Adipocyte (in vitro differentiated cells): ENCODE data around the gene BCAS1.
"Not testable (repeated sequence)": the region's sequence is repeated elsewhere in the genome, so short reads cannot be mapped to it uniquely, and the experiment has no call there.

Source experiments
- DNase-seq: peaks from one replicate; pipeline ENCODE4 v3.0.0-alpha.2; 2015; ENCODE audit warnings: low read depth
- H3K27me3 ChIP-seq: replicated peaks from 2 replicates; pipeline ENCODE4 v1.7.0; 2013; ENCODE audit warnings: mild to moderate bottlenecking, low read length, moderate library complexity; ENCODE audit not compliant: control insufficient read depth, insufficient read depth
- H3K36me3 ChIP-seq: 2 replicates; pipeline ENCODE4 v1.7.0; 2013; ENCODE audit warnings: low read length, mild to moderate bottlenecking, moderate library complexity; ENCODE audit not compliant: control insufficient read depth, insufficient read depth, severe bottlenecking
- H3K4me1 ChIP-seq: 2 replicates; pipeline ENCODE4 v1.7.0; 2013; ENCODE audit warnings: mild to moderate bottlenecking, low read length, moderate library complexity; ENCODE audit not compliant: control insufficient read depth, insufficient read depth
- H3K4me3 ChIP-seq: 2 replicates; pipeline ENCODE4 v1.7.0; 2013; ENCODE audit warnings: mild to moderate bottlenecking, low read length, moderate library complexity
- H3K9ac ChIP-seq: 2 replicates; pipeline ENCODE4 v1.7.0; 2013; ENCODE audit warnings: mild to moderate bottlenecking, low read length, moderate library complexity
- H3K9me3 ChIP-seq: 2 replicates; pipeline ENCODE4 v1.7.0; 2013; ENCODE audit warnings: mild to moderate bottlenecking, low read length, moderate library complexity; ENCODE audit not compliant: control insufficient read depth

Gene BCAS1

GRCh38 chr20:53981752-53982437, 88.5 kb downstream of the BCAS1 start:
- no peak for DNase-seq
- no peaks in the 10 kb centered on the region for H3K36me3 ChIP-seq
- H3K4me1 ChIP-seq: peaks cover 14% of the 10 kb centered on the region
- H3K9me3 ChIP-seq: peaks cover 12% of the 10 kb centered on the region
- H3K9ac ChIP-seq: no peak overlapping the region
- H3K4me3 ChIP-seq: no peak overlapping the region
- H3K27me3 ChIP-seq: no peaks in the 10 kb centered on the region

- H3K9ac ChIP-seq: no peak overlapping the region
- H3K36me3 ChIP-seq: no peaks in the 10 kb centered on the region
- H3K27me3 ChIP-seq: no peaks in the 10 kb centered on the region
- DNase-seq: no peak
- H3K9me3 ChIP-seq: peaks cover 15% of the 10 kb centered on the region
- H3K4me1 ChIP-seq: peaks cover 14% of the 10 kb centered on the region
- H3K4me3 ChIP-seq: no peak overlapping the region
Measured at GRCh38 chr20:53981130-53981529, 89.3 kb downstream of the BCAS1 start.

- Histone ChIP-seq H3K4me1 (peaks cover 13% of the 10 kb centered on the region), H3K27me3 (no peaks in the 10 kb centered on the region), H3K4me3 (no peak overlapping the region), H3K9ac (no peak overlapping the region), H3K9me3 (peaks cover 15% of the 10 kb centered on the region), H3K36me3 (no peaks in the 10 kb centered on the region)
- DNase-seq: no peak
Measured at GRCh38 chr20:53980031-53980465, 90.3 kb downstream of the BCAS1 start.

GRCh38 chr20:53978497-53978896, 91.9 kb downstream of the BCAS1 start:
- DNase-seq: no peak

DNA sequence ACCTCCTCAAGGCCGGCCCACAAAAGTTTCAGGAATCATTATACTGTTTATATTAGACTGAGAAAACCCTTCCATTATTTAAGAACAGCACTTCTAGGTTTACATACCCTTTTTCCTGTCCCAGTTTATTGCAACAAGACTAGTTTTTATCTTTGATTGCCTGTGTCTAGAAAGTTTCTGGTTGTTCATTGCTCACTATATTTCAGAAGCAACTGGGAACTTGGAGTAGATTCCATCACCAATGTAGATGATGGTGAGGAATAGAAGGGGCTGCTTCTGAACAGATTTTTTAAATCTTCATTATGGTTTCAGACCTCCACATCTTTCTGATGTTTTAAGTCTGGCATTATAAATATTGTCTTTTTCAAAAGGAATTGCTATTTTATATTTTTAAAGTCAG, 93.0 kb downstream of the BCAS1 start:
- no peaks in the 10 kb centered on the region for H3K36me3 ChIP-seq

More at GRCh38 chr20:53978497-53978896, 91.9 kb downstream of the BCAS1 start:
- H3K4me1 ChIP-seq: no peaks in the 10 kb centered on the region
- H3K27me3 ChIP-seq: no peaks in the 10 kb centered on the region
- H3K9ac ChIP-seq: no peak overlapping the region
- no peak overlapping the region for H3K4me3 ChIP-seq
- H3K36me3 ChIP-seq: no peaks in the 10 kb centered on the region
- H3K9me3 ChIP-seq: peaks cover 15% of the 10 kb centered on the region

GRCh38 chr20:53975761-53976160, 94.6 kb downstream of the BCAS1 start:
- Histone ChIP-seq H3K4me1 (no peaks in the 10 kb centered on the region), H3K27me3 (no peaks in the 10 kb centered on the region), H3K36me3 (no peaks in the 10 kb centered on the region)

More for the DNA sequence above, 93.0 kb downstream of the BCAS1 start:
- Histone ChIP-seq H3K27me3 (no peaks in the 10 kb centered on the region), H3K9ac (no peak overlapping the region), H3K4me3 (no peak overlapping the region), H3K4me1 (no peaks in the 10 kb centered on the region), H3K9me3 (peaks cover 15% of the 10 kb centered on the region)
- DNase-seq: no peak

DNA sequence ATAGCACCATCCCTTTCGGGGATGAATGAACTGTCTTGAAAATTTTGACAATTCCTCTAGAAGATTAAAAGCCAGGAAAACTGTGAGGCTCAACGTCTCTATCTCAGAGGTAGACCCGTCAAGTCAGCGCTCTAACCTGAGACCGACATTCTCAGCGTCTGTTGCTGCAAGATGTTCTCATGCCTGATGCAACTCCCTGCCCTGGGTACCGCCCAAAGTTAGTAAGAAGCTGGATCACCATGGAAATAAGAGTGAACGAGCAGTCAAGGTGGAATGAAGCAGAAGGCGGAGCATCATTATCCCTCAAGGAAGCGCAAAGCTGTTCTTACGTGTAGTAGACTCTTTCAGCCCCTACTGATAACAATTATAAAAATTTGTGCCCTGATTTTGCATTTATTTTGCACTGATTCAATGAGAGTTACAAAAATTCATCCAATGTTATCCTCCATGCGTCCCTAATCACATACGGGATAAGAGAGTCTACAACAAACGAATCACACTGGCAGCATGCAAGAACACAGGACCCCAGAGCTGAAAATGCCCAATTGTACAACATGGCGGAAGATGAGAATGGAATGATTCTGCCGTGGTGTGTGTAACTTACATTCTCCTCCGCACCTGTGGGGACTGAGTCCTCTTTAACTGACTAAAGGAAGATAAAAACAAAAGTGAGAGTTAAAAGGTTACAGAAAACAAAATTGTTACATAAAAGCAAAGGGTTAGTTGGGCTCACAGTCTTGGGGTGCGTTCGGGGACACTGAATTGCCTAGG, 95.4 kb downstream of the BCAS1 start:
- H3K9ac ChIP-seq: no peak overlapping the region
- H3K36me3 ChIP-seq: no peaks in the 10 kb centered on the region
- H3K4me1 ChIP-seq: no peaks in the 10 kb centered on the region
- no peak overlapping the region for H3K4me3 ChIP-seq
- H3K9me3 ChIP-seq: peaks cover 5% of the 10 kb centered on the region
- DNase-seq: no peak
- no peaks in the 10 kb centered on the region for H3K27me3 ChIP-seq

More at GRCh38 chr20:53975761-53976160, 94.6 kb downstream of the BCAS1 start:
- no peak for DNase-seq
- no peak overlapping the region for H3K9ac ChIP-seq
- peaks cover 8% of the 10 kb centered on the region for H3K9me3 ChIP-seq
- H3K4me3 ChIP-seq: no peak overlapping the region

GRCh38 chr20:53973882-53974281, 96.5 kb downstream of the BCAS1 start:
- not testable (repeated sequence) for H3K9ac ChIP-seq, DNase-seq, H3K4me3 ChIP-seq, H3K9me3 ChIP-seq, H3K27me3 ChIP-seq, H3K36me3 ChIP-seq, H3K4me1 ChIP-seq

- H3K4me1 ChIP-seq: no peaks in the 10 kb centered on the region
- H3K27me3 ChIP-seq: no peaks in the 10 kb centered on the region
- H3K9me3 ChIP-seq: peaks cover 5% of the 10 kb centered on the region
- no peak overlapping the region for H3K4me3 ChIP-seq
- DNase-seq: no peak
- no peaks in the 10 kb centered on the region for H3K36me3 ChIP-seq
- H3K9ac ChIP-seq: no peak overlapping the region
Measured at GRCh38 chr20:53972179-53972578, 98.2 kb downstream of the BCAS1 start.

GRCh38 chr20:53971096-53971683, 99.2 kb downstream of the BCAS1 start:
- no peaks in the 10 kb centered on the region for H3K36me3 ChIP-seq
- H3K4me1 ChIP-seq: no peaks in the 10 kb centered on the region
- no peaks in the 10 kb centered on the region for H3K9me3 ChIP-seq
- no peak overlapping the region for H3K4me3 ChIP-seq
- no peak overlapping the region for H3K9ac ChIP-seq
- no peak for DNase-seq
- no peaks in the 10 kb centered on the region for H3K27me3 ChIP-seq

GRCh38 chr20:53970232-53970631, 100.2 kb downstream of the BCAS1 start:
- no peak for DNase-seq
- H3K9me3 ChIP-seq: no peaks in the 10 kb centered on the region
- H3K36me3 ChIP-seq: no peaks in the 10 kb centered on the region
- H3K4me1 ChIP-seq: no peaks in the 10 kb centered on the region
- no peak overlapping the region for H3K9ac ChIP-seq
- H3K27me3 ChIP-seq: no peaks in the 10 kb centered on the region
- no peak overlapping the region for H3K4me3 ChIP-seq
